ENCODE measurements around the gene CCDC116. TPM values are rescaled to one million over a fixed set of nuclear protein-coding genes. Genes with fewer than 3 reads are reported as not detected.

CCDC116 gene
- total and polyA plus RNA-seq, 7 donors, result 0.07 to 0.32 (median 0.17) TPM

DNA sequence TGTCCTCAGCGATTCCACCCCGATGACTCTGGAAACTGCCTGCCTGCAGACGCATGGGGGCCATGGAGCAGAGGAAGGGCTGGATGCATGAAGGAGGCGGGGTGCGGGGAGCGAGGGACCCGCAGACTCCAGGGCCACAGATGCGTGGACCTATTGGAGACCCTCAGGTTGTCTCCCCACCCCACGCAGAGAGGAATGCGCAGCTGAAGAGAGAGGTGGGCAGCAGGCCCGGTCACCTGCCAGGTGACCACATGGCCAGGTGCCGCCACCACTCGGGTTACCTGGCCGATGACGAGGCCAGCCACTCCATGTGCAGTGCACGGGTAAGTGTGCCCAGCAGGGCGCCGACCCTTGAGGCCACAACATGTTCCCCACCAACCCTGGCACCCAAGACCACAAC, 371 bp downstream of the CCDC116 start:
- Histone ChIP-seq H3K36me3 (ENCODE audit: insufficient read depth in 1 of 2, low read depth in 1 of 2) (no peaks in the 10 kb centered on the region), H3K9me3 (no peaks in the 10 kb centered on the region), H3K4me3 (no peak overlapping the region), H3K4me1 (no peaks in the 10 kb centered on the region), H3K27ac (no peak overlapping the region), H3K27me3 (ENCODE audit: insufficient read depth in 3 of 3, low read length in 2 of 3) (no peaks in the 10 kb centered on the region)
- TF ChIP-seq, protein P1, sequence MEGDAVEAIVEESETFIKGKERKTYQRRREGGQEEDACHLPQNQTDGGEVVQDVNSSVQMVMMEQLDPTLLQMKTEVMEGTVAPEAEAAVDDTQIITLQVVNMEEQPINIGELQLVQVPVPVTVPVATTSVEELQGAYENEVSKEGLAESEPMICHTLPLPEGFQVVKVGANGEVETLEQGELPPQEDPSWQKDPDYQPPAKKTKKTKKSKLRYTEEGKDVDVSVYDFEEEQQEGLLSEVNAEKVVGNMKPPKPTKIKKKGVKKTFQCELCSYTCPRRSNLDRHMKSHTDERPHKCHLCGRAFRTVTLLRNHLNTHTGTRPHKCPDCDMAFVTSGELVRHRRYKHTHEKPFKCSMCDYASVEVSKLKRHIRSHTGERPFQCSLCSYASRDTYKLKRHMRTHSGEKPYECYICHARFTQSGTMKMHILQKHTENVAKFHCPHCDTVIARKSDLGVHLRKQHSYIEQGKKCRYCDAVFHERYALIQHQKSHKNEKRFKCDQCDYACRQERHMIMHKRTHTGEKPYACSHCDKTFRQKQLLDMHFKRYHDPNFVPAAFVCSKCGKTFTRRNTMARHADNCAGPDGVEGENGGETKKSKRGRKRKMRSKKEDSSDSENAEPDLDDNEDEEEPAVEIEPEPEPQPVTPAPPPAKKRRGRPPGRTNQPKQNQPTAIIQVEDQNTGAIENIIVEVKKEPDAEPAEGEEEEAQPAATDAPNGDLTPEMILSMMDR (IDR thresholded peaks at IDR 0.05), result no peak
- WGBS, 3 donors, result 77 to 96% (median 95%) methylated on average over 16 to 18 of the region's 18 CpGs
- DNase-seq (no peak), ATAC-seq (no peak)
- intact Hi-C loops (cut with DNase I), result no loop called here

DNA sequence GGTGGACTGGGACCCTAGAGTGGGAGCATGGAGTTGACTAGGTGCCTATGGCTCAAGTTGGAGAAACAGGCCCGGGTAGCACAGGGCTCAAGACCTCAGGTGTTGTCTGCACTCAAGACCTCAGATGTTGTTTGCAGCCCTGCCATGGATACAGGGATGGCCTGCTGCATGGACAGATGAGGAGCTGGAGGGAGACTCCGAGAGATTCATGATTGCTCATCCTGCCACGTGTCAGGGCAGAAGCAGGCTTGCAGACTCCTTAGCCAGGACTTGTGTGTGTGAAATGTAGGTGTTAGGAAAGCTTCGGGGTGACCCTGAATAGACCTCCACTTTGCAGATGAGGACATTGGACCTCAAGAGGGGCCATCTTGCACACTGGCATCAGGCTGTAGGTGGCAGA, 921 bp downstream of the CCDC116 start:
- 92 to 95% (median 93%) methylated on average over 4 of the region's 4 CpGs for WGBS, 3 donors
- no peak for ATAC-seq
- TF ChIP-seq, protein P1 (IDR thresholded peaks at IDR 0.05), result no peak

DNA sequence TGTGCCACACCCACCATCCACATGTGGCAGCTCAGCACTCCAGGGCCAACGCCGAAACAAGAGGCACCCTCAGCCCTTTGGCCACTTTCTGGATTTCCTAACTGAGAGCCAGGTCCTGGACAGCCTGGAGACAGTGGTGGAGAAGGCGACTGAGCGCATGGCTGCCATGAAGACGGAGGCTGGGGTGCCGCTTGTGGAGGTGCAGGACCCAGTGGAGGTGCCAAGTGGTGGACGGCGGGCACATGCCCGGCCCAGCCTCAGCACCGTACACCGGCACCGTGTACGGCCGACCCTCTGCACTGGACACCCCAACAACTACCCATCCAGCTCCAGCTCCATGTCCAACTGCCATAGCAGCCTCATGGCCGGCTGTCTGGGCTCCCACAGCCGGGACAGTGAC, 1.5 kb downstream of the CCDC116 start:
- no peak for ATAC-seq
- no peak overlapping the region for H3K4me3 ChIP-seq
- H3K9me3 ChIP-seq, result no peaks in the 10 kb centered on the region
- no peaks in the 10 kb centered on the region for H3K36me3 ChIP-seq (ENCODE audit: insufficient read depth in 1 of 2, low read depth in 1 of 2)
- intact Hi-C loops (cut with DNase I), result no loop called here
- 94 to 97% (median 95%) methylated on average over 14 to 16 of the region's 16 CpGs for WGBS, 3 donors
- no peak overlapping the region for H3K27ac ChIP-seq
- DNase-seq, result no peak
- no peaks in the 10 kb centered on the region for H3K4me1 ChIP-seq
- no peaks in the 10 kb centered on the region for H3K27me3 ChIP-seq (ENCODE audit: insufficient read depth in 3 of 3, low read length in 2 of 3)
- TF ChIP-seq, protein P1 (IDR thresholded peaks at IDR 0.05), result no peak

More for the DNA sequence above, 921 bp downstream of the CCDC116 start:
- Histone ChIP-seq H3K27ac (no peak overlapping the region), H3K4me1 (no peaks in the 10 kb centered on the region), H3K4me3 (no peak overlapping the region), H3K36me3 (ENCODE audit: insufficient read depth in 1 of 2, low read depth in 1 of 2) (no peaks in the 10 kb centered on the region), H3K9me3 (no peaks in the 10 kb centered on the region), H3K27me3 (ENCODE audit: insufficient read depth in 3 of 3, low read length in 2 of 3) (no peaks in the 10 kb centered on the region)
- DNase-seq, result no peak
- intact Hi-C loops (cut with DNase I), result no loop called here

DNA sequence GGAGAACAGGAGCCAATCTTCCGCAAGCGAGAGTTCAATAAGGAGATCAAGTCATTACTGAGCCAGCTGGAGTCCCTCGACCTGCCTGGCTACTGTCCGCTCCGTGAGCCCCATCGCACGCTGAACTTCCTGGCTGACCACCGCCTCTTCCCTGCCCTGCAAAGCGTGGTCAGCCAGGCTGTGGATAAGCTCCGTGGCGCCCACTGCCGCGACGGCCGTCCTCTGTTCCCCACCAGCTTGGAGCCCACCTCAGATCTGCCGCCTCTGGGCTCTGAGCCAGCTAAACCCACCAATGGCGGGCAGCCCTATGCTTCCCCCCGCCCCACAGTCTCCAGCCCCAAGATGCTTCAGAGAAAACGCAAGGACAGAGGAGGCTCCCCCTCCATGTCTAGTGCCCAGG, 2.3 kb downstream of the CCDC116 start:
- DNase-seq (no peak), ATAC-seq (no peak)
- TF ChIP-seq, protein P1 (IDR thresholded peaks at IDR 0.05), result no peak
- Histone ChIP-seq H3K27ac (no peak overlapping the region), H3K27me3 (ENCODE audit: insufficient read depth in 3 of 3, low read length in 2 of 3) (no peaks in the 10 kb centered on the region), H3K4me1 (no peaks in the 10 kb centered on the region), H3K36me3 (ENCODE audit: insufficient read depth in 1 of 2, low read depth in 1 of 2) (no peaks in the 10 kb centered on the region), H3K4me3 (no peak overlapping the region), H3K9me3 (no peaks in the 10 kb centered on the region)
- WGBS, 3 donors, result 84 to 86% (median 85%) methylated on average over 19 of the region's 19 CpGs
- intact Hi-C loops (cut with DNase I), result no loop called here

DNA sequence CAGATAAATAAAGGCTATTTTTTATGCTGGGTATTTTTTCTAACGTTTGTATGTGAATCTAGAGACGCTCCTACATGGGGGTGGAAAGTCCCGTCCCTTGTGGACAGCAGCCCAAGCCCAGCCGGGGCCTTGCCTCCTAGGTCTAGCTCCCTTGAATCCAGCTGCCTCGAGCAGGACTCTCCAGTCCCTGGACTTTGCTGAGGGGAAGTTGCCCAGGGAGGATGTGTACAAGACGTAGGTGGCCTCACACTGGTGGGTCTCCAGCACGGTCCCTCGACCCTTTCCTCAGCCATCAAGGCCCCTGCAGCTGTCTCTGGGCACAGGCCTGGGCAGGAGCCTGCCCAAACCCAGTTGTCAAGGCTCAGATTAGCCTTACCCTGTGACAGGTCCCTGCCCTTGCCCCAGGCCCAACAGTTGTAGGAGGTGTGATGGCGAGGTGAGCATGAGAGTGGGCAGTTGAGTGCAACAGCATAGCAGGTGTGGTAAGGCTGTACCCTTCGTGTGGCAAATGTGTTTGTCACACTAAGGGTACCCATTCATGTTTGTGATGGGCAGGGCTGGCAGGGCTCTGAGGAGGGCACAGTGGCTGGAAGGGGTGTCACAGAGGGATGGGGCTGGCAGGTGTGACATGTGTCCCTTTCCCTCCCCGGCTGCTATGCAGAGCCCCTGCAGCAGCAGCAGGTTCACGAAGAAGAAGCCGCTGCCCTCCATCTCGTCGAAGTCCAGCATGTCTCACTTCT, 3.4 kb downstream of the CCDC116 start:
- 83 to 84% (median 84%) methylated on average over 14 to 15 of the region's 15 CpGs for WGBS, 3 donors
- no peaks in the 10 kb centered on the region for H3K27me3 ChIP-seq (ENCODE audit: insufficient read depth in 3 of 3, low read length in 2 of 3)
- DNase-seq (no peak), ATAC-seq (no peak)
- H3K4me3 ChIP-seq, result no peak overlapping the region
- TF ChIP-seq, protein P1 (IDR thresholded peaks at IDR 0.05), result no peak
- H3K27ac ChIP-seq, result no peak overlapping the region
- no peaks in the 10 kb centered on the region for H3K9me3 ChIP-seq
- peaks cover 1% of the 10 kb centered on the region for H3K4me1 ChIP-seq
- H3K36me3 ChIP-seq (ENCODE audit: insufficient read depth in 1 of 2, low read depth in 1 of 2), result no peaks in the 10 kb centered on the region
- intact Hi-C loops (cut with DNase I), result no loop called here
